ENCODE data around the gene VSTM4.

GRCh38 chr10:48990226-48990625, 125.1 kb downstream of the VSTM4 start:
- TF ChIP-seq CTCF (conservative IDR thresholded peaks at IDR 0.05; ENCODE audit: low read length), result no peak
- no peak for TF ChIP-seq EZH2phosphoT487 (IDR thresholded peaks at IDR 0.05; ENCODE audit: borderline replicate concordance)

All from Loucy (cell line).